GM18873 (cell line): ENCODE measurements around the gene CASP8AP2.
"Not testable (repeated sequence)": the region's sequence is repeated elsewhere in the genome, so short reads cannot be mapped to it uniquely, and the experiment has no call there.

Source experiments
- ATAC-seq: cut with Tn5 transposase; IDR thresholded peaks from one replicate; pipeline ENCODE4 v1.9.1; 2021; ENCODE audit warnings: mild to moderate bottlenecking, moderate library complexity, moderate number of reproducible peaks; ENCODE audit not compliant: unreplicated experiment, low FRiP score

The CASP8AP2 gene

DNA sequence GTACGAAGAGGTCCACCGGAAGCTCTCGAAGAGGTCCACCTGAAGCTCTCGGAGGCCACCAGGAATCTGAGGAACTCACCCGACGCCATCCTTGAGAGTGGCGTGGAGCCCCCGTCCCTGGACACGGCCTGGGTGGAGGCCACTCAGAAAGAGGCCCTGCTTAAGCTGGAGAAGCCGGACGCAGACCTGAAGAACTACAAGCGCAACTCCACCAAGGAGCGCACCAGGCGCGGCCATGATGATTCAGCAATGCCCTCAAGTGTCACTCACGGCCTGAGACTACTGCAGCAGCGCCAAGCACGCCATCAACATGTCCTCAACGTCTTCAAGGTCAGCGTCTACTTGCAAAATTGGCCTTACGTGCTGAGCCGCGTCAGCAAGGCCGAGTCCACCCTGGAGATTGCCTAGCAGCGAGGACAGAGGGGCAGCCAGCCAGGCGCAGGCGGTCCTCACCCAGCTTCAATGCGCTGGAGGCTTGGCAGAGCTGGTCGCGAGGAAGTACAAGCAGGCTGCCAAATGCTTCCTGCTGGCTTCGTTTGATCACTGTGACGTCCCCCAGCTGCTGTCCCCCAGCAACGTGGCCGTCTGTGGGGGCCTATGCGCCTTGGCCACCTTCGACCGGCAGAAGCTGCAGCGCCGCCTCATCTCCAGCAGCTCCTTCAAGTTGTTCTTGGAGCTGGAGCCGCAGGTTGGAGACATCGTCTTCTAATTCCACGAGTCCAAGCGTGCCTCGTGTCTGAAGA, 56.9 kb downstream of the CASP8AP2 start:
- ATAC-seq: no peak

DNA sequence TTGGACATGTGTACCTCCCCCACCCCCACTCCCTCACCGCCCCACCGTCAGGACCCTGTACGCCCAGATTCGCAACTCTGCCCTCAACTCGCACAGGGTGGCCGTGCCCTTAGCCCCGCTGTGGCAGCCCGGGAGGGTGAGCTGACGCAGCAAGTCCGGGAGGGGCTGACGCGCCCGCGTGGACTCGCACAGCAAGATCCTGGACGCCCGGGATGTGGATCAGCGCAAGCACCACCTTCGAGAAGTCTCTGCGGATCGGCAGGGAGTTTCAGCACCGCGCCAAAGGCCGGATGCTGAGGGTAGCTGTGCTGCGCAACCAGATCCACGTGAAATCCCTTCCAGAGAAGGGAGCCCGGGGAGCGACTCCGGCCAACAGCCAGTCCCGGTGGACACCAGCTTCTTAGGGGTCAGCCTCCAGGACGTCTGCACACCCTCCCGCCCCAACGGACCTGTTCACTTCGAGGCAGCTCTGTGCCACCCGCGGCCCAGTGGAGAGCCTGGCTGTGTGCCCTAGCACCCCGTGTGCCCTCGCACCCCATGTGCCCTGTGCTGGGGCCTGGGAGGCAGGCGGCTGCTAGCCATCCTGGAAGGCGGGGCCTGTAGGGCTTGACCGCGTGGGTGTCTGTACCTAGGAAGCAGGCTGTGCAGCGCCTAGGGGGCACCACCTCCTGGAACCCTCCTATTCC, 57.9 kb downstream of the CASP8AP2 start:
- ATAC-seq: no peak

DNA sequence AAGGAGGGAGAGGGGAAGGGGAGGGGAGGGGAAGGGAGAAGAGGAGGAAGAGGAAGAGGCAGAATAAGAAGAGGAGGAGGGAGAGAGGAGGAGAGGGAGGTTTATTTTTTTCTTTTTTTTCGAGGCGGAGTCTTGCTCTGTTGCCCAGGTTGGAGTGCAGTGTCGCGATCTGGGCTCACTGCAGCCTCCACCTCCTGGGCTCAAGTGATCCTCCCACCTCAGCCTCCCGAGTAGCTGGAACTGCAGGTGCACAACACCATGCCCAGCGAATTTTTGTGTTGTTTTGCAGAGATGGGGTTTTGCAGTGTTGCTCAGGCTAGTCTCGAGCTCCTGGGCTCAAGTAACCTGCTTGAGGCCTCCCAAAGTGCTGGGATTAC, 58.4 kb downstream of the CASP8AP2 start:
- ATAC-seq: no peak

DNA sequence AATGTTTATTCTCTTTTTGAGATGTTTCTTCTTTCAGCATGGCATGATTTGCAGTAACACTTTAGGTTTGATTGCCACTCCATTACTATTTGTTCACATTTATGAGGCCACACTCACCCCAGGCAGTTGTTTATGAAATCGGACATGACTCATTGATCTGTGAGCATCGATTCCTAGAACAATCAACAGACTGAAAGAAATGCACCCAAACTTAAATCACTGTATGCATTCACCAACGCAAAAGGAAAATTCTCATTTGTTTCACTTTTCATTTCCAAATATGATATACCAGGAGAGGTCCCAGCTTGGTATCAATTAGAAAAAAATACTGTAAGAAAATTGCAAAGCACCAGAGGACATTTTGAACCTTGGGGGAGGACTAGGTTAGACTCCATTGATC, 59.2 kb downstream of the CASP8AP2 start:
- ATAC-seq: no peak

DNA sequence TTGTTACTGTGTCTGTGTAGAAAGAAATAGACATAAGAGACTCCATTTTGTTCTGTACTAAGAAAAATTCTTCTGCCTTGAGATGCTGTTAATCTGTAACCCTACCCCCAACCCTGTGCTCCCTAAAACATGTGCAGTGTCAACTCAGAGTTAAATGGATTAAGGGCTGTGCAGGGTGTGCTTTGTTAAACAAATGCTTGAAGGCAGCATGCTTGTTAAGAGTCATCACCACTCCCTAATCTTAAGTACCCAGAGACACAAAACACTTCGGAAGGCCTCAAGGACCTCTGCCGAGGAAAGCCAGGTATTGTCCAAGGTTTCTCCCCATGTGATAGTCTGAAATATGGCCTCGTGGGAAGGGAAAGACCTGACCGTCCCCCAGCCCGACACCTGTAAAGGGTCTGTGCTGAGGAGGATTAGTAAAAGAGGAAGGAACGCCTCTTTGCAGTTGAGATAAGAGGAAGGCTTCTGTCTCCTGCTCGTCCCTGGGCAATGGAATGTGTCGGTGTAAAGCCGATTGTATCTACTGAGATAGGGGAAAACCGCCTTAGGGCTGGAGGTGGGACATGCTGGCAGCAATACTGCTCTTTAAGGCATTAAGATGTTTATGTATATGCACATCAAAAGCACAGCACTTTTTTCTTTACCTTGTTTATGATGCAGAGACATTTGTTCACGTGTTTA, 61.3 kb downstream of the CASP8AP2 start:
- not testable (repeated sequence) for ATAC-seq

DNA sequence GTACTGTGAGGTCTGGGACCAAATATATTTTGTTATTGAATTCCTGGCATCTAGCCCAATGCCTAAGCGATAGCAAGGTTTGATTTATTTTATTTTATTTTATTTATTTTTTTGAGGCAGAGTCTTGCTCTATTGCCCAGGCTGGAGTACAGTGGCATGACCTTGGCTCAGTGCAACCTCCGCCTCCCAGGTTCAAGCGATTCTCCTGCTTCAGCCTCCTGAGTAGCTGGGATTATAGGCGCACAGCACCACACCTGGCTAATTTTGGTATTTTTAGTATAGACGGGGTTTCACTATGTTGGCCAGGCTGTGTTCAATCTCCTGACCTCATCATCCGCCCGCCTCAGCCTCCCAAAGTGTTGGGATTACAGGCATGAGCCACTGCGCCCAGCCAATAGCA, 62.9 kb downstream of the CASP8AP2 start:
- ATAC-seq: not testable (repeated sequence)

DNA sequence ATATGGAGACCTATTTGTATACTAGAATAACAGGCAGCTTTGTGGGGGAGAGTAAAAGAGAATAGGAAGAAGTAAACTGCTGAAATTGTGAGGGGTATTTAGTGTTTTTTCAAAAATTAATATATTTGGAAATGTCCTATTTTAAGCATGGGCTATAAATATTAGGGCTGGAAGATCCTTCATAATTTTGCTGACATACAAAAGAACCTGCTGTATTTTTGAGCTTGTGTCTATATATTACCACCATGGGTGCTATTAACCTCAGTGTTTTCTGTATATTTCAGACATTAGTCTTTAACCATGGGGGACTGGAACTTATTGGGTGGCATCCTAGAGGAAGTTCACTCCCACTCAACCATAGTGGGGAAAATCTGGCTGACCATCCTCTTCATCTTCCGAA, 64.5 kb downstream of the CASP8AP2 start, which contains the start of gene GJA10:
Gene GJA10, plus strand, starts transcription at position 301 of the 400 bp plus-strand sequence. Its CDS starts 0 bp downstream, at position 301.
- no peak for ATAC-seq

DNA sequence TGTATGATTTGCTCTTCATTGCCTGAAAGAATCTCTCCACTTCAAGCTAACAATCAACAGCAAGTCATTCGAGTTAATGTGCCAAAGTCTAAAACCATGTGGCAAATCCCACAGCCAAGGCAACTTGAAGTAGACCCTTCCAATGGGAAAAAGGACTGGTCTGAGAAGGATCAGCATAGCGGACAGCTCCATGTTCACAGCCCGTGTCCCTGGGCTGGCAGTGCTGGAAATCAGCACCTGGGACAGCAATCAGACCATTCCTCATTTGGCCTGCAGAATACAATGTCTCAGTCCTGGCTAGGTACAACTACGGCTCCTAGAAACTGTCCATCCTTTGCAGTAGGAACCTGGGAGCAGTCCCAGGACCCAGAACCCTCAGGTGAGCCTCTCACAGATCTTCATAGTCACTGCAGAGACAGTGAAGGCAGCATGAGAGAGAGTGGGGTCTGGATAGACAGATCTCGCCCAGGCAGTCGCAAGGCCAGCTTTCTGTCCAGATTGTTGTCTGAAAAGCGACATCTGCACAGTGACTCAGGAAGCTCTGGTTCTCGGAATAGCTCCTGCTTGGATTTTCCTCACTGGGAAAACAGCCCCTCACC, 65.7 kb downstream of the CASP8AP2 start:
- no peak for ATAC-seq

DNA sequence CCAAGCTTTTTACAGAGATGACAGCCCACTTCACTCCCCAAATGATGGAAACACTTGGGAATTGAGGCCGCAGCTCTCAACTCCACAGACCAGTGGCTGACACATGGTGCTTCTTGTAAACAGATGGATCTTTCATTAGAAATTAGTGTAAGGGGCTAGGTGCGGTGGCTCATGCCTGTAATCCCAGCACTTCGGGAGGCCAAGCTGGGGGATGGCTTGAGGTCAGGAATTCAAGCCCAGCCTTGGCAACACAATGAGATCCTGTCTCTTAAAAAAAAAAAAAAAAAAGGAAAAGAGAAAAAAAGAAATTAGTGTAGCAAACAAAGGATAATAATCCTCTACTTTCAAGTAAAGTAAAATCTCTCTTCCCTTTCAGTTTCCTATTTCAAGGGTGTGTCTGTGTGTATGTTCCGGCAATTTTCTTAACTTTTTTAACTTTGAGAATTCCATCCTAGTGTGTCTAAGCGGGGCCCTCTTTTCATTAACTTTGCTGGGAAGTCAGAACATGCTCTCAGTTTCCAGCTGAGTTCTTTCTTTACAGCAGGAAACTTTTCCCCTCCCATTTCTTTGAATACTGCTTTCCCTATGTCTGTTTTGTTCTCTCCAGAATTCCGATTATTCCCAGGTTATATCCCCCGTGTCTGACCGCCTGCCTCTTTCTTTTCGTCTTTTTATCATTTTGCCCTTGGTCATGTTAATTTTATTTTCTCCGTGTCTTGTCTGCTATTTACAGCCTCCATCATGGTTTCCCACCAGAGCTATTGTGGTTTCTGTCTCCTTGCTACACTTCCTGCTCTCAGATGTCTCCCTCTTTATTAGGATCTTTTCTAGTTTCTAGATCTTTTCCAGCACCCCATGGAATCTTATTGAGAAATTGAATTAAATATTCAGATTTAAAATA, 80.6 kb downstream of the CASP8AP2 start:
- ATAC-seq: not testable (repeated sequence)

DNA sequence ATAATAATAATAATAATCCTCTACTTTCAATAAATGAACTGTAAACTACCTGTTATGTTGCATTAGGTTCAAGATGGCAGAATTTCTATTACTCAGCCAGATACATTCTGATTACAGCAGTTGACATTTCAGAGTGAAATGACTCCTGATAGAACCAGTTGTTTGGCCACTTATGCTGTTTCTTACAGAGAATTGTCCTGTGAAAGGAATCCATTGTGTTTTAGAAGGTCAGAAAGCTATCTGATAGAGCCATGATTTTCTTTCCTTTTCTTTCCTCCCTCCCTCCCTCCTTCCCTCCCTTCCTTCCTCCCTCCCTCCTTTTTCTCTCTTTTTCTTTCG, 81.2 kb downstream of the CASP8AP2 start:
- no peak for ATAC-seq

DNA sequence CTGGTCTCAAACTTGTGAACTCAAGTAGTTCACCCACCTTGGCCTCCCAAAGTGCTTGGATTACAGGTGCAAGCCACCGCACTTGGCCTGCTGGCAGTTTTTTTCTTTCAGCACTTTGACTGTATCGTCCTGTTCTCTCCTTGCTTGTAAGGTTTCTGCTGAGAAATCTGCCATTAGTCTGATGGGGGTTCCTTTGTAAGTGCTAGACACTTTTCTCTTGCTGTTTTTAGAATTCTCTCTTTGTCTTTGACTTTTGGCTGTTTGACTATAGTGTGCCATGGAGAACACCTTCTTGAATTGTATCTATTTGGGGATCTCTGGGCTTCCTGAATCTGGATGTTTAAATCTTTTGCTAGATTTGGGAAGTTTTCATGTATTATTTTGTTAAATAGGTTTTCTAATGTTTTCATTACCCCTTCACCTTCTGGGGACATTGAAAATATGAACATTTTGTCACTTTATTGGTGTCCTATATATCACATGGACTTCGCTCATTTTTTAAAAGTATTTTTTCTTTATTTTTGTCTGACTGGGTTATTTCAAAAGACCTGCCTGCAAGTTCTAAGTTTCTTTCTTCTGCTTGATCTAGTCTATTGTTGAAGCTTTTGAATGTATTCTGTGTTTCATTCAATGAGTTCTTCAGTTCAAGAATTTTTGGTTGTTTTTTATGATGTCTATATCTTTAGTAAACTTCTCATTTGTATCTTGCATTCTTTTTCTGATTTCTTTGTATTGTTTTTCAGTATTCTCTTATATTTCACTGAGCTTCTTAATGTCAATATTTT, 86.6 kb downstream of the CASP8AP2 start:
- ATAC-seq: no peak

DNA sequence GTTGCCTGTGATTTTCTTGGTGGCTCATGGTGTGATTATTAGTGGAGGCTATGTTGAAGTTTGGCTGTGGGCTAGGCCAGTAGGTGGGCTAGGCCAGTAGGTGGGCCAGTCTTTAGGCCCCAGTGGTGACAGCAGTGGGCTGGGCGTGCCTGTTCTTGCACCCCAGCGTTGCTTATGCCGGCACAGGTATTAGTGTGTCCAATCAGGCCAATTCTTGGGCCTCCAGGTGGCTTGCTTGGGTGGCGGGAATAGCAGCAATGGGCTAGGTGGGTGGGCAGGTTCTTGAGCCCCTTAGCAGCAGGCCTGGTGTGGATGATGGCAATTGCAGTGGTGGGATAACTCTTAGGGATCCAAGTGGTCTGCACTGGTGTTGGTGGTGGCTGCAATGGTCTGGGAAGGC, 87.5 kb downstream of the CASP8AP2 start:
- ATAC-seq: no peak

DNA sequence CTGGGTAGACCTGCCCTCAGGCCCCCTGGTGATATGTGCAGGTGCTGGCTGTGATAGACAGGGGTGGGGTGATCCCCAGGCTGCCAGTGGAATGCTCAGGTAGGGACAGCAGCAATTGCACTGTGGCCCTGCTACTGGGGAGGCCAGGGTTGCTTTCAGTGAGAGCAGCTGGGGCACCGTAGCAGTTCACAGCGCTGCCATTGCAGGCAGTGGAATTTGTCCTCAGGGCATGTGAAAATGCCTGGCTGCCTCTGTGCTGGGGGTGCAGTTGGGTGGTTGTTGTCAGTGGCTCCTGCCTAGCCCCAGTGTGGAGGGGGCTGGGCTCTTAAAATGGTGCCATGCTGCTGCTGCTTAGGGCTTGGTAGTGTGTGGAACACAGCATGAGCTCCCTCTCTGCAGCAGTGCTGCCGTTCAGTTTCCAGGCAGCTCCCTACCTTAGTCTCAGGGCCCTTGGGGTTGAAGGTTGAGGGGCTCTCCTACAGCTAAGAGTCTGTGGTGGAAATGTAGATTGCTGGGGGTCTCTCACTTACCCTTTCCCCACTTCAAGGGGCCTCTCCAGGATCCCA, 88.2 kb downstream of the CASP8AP2 start:
- no peak for ATAC-seq
